Gastroesophageal sphincter (tissue), 3 donors: ENCODE measurements around the gene HS3ST1.

Experiments used
- CTCF ChIP-seq, 4 experiments: fragments of 200-600 bp in 2 of 4; fragments of 450-650 bp in 2 of 4; sonication (generic) in 1 of 4; IDR thresholded peaks; one replicate each; pipeline ENCODE4 v1.5.1; 2017 to 2019; ENCODE audit warnings: antibody characterized with exemption in 4 of 4, mild to moderate bottlenecking in 2 of 4, moderate library complexity in 2 of 4
- EP300 ChIP-seq: sonication (generic); formaldehyde crosslinking; IDR thresholded peaks from one replicate; pipeline ENCODE4 v1.6.1; 2017; ENCODE audit warnings: antibody characterized with exemption, mild to moderate bottlenecking
- POLR2A ChIP-seq, 2 donors: fragments of 450-650 bp; IDR thresholded peaks; one replicate each; pipeline ENCODE4 v1.6.1; 2017; ENCODE audit warnings: antibody characterized with exemption in 2 of 2, mild to moderate bottlenecking in 2 of 2, moderate library complexity in 1 of 2
- POLR2AphosphoS5 ChIP-seq: sonication (generic); formaldehyde crosslinking; IDR thresholded peaks from one replicate; pipeline ENCODE4 v1.6.1; 2017; ENCODE audit warnings: antibody characterized with exemption

DNA sequence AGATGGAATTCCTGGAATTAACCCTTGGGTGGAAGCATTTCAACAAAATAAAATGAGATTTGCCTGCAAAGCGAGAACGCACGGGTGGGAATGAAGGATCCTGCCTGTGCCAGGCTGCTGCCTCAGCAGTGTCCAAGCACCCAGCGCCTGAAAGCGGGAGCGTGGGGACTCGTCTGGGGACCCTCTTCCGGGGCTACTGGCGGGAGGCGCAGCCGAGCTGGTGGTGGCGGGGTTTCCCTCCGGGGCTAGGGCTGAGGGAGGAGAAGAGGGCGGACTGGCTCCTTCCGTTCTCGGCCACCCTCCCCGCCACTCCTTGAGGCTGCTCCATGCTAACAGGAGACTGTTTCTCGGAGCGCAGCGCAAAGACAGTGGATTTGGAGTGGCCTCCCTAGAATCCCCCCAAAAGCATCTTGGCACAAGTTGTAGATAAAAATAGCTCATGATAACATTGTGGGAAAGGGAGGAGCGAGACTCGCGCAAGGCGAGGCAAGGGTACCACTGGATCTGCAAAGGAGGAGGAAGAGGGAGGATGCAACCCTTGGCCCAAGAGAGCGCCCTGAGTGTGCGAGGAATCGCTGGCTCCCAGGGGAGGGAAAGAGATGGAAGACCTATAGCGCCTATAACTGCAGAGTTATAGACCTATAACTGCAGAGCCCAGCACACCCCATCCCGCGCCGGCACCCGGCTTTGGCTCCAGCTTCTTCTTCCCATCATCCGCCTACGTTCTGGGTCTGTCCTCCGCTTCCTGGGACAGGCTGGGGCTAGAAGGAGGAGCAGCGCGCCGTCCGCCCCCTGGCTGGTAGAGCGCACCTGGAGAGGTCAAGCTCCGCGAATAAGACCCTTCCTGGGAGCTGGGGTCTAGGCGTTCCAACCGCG is 1.3 kb downstream of the HS3ST1 start:
- TF ChIP-seq POLR2AphosphoS5 (no peak), CTCF (IDR thresholded peaks at IDR 0.05) (no peak), POLR2A (IDR thresholded peaks at IDR 0.05) (no peak), EP300 (no peak)
